ENCODE results near the gene SORCS3. TPM values are rescaled to one million over a fixed set of nuclear protein-coding genes. Genes with fewer than 3 reads are reported as not detected.

Gene SORCS3
- total RNA-seq, 1 experiment from 2014 or later, result 0.18 TPM

DNA sequence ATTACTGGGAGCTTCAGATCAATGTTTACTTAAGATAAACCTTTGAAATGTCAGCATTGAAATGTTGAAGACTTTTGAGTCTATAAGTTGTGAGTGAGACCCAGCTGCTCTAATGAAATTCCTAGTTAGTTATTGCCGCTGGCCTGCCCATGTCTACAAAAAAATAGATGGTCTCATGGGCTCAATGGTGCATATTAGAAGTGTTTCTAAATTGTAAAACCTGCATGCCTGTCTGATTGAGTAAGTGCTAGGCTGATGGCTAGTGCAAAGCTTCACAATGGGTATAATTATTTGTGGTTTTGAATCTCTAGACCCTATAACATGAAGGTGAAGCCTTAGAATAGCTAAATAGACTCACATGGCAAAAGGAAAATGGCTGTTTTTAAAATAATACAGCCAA lies 234.5 kb downstream of the SORCS3 start:
- ChIA-PET POLR2A (no interaction called here), CTCF (no interaction called here)
- H3K27me3 ChIP-seq (replicated peaks; ENCODE audit: control insufficient read depth, insufficient read depth, low read length), result no peaks in the 10 kb centered on the region
- no peaks in the 10 kb centered on the region for H3K4me1 ChIP-seq
- Mint-ChIP-seq H3K9me3 (ENCODE audit: unreplicated experiment) (no peaks in the 10 kb centered on the region), H3K4me1 (ENCODE audit: low read depth, unreplicated experiment) (no peaks in the 10 kb centered on the region), H3K4me3 (ENCODE audit: unreplicated experiment) (no peak overlapping the region), H3K27me3 (ENCODE audit: insufficient read depth, unreplicated experiment) (peaks cover 10% of the 10 kb centered on the region), H3K36me3 (ENCODE audit: insufficient read depth, unreplicated experiment) (no peaks in the 10 kb centered on the region), H3K27ac (ENCODE audit: unreplicated experiment) (no peak overlapping the region)
- no peaks in the 10 kb centered on the region for H3K36me3 ChIP-seq (ENCODE audit: control insufficient read depth, insufficient read depth, low read length)
- no peak for DNase-seq
- no peaks in the 10 kb centered on the region for H3K9me3 ChIP-seq
- TF ChIP-seq, protein P1, sequence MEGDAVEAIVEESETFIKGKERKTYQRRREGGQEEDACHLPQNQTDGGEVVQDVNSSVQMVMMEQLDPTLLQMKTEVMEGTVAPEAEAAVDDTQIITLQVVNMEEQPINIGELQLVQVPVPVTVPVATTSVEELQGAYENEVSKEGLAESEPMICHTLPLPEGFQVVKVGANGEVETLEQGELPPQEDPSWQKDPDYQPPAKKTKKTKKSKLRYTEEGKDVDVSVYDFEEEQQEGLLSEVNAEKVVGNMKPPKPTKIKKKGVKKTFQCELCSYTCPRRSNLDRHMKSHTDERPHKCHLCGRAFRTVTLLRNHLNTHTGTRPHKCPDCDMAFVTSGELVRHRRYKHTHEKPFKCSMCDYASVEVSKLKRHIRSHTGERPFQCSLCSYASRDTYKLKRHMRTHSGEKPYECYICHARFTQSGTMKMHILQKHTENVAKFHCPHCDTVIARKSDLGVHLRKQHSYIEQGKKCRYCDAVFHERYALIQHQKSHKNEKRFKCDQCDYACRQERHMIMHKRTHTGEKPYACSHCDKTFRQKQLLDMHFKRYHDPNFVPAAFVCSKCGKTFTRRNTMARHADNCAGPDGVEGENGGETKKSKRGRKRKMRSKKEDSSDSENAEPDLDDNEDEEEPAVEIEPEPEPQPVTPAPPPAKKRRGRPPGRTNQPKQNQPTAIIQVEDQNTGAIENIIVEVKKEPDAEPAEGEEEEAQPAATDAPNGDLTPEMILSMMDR (IDR thresholded peaks at IDR 0.05; ENCODE audit: insufficient read depth in 1 of 2, low read depth in 1 of 2, low read length in 1 of 2, severe bottlenecking in 1 of 2, unreplicated experiment in 1 of 2), result no peak
- no TSS peak for BruUV-seq (replicated peaks)
- intact Hi-C loops (cut with micrococcal nuclease; ENCODE audit: unreplicated experiment), result no loop called here
- H3K4me3 ChIP-seq (ENCODE audit: low read depth, low read length), result no peak overlapping the region

DNA sequence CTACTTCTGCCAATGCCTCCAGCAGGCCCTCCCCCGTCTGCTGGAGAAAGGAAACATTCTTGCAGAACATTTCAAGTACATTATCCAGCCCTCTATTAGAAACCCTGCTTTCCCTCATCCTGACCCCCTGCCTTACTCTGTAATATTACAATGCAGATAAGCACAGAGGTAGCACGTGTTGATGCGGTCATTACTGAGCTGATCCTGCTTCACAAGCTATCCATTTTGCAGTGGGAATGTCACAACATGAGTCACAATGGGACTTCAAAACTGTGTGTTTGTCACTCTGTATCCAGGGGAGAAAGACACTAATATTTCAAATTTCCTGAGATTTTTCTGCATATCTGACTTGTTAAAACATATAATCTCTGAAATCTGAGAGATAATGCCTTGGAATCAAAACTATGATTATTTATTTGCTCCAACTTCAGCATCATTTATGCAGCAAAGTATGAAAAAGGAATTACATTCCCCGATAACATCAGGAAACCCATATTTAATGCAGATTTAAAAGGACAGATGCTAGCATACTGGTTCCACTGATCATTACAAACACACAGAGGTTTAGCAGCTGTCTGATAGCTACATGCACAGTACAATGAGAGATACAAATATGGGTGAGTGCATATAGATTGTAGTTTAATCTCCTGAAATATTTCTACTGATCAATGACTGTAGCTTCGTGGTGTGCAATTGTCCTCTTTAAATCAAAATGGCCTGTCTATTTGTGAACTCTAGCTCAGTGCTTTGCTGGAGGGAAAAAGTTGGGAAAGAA lies 239.7 kb downstream of the SORCS3 start:
- BruUV-seq (replicated peaks), result no TSS peak

GRCh38 chr10:104881740-104882139 lies 240.7 kb downstream of the SORCS3 start:
- no TSS peak for BruUV-seq (replicated peaks)
- intact Hi-C loops (cut with micrococcal nuclease; ENCODE audit: unreplicated experiment), result no loop called here
- TF ChIP-seq, protein P1 (IDR thresholded peaks at IDR 0.05; ENCODE audit: insufficient read depth in 1 of 2, low read depth in 1 of 2, low read length in 1 of 2, severe bottlenecking in 1 of 2, unreplicated experiment in 1 of 2), result no peak
- Mint-ChIP-seq H3K27me3 (ENCODE audit: insufficient read depth, unreplicated experiment) (peaks cover 3% of the 10 kb centered on the region), H3K9me3 (ENCODE audit: unreplicated experiment) (no peaks in the 10 kb centered on the region), H3K4me1 (ENCODE audit: low read depth, unreplicated experiment) (no peaks in the 10 kb centered on the region), H3K27ac (ENCODE audit: unreplicated experiment) (no peak overlapping the region), H3K4me3 (ENCODE audit: unreplicated experiment) (no peak overlapping the region), H3K36me3 (ENCODE audit: insufficient read depth, unreplicated experiment) (no peaks in the 10 kb centered on the region)
- no peaks in the 10 kb centered on the region for H3K9me3 ChIP-seq
- POLR2A ChIA-PET, result no interaction called here
- H3K4me3 ChIP-seq (ENCODE audit: low read depth, low read length), result no peak overlapping the region
- DNase-seq, result no peak
- H3K4me1 ChIP-seq, result no peaks in the 10 kb centered on the region
- no peaks in the 10 kb centered on the region for H3K36me3 ChIP-seq (ENCODE audit: control insufficient read depth, insufficient read depth, low read length)
- CTCF ChIA-PET, result no interaction called here
- H3K27me3 ChIP-seq (replicated peaks; ENCODE audit: control insufficient read depth, insufficient read depth, low read length), result no peaks in the 10 kb centered on the region

More for the DNA sequence above, 239.7 kb downstream of the SORCS3 start:
- Histone ChIP-seq H3K27me3 (replicated peaks; ENCODE audit: control insufficient read depth, insufficient read depth, low read length) (no peaks in the 10 kb centered on the region), H3K4me3 (ENCODE audit: low read depth, low read length) (no peak overlapping the region), H3K36me3 (ENCODE audit: control insufficient read depth, insufficient read depth, low read length) (no peaks in the 10 kb centered on the region), H3K9me3 (no peaks in the 10 kb centered on the region), H3K4me1 (no peaks in the 10 kb centered on the region)
- no peak for DNase-seq
- Mint-ChIP-seq H3K27ac (ENCODE audit: unreplicated experiment) (no peak overlapping the region), H3K36me3 (ENCODE audit: insufficient read depth, unreplicated experiment) (no peaks in the 10 kb centered on the region), H3K27me3 (ENCODE audit: insufficient read depth, unreplicated experiment) (peaks cover 3% of the 10 kb centered on the region), H3K9me3 (ENCODE audit: unreplicated experiment) (no peaks in the 10 kb centered on the region), H3K4me1 (ENCODE audit: low read depth, unreplicated experiment) (no peaks in the 10 kb centered on the region), H3K4me3 (ENCODE audit: unreplicated experiment) (no peak overlapping the region)
- intact Hi-C loops (cut with micrococcal nuclease; ENCODE audit: unreplicated experiment), result no loop called here
- CTCF ChIA-PET, result no interaction called here
- TF ChIP-seq, protein P1 (IDR thresholded peaks at IDR 0.05; ENCODE audit: insufficient read depth in 1 of 2, low read depth in 1 of 2, low read length in 1 of 2, severe bottlenecking in 1 of 2, unreplicated experiment in 1 of 2), result no peak
- POLR2A ChIA-PET, result no interaction called here

Measured in Caco-2 (cell line).